ENCODE measurements around the gene EPX.
A peak's percentile ranks its signal among the peaks of the same experiment; 100 is the strongest.

The EPX gene

GRCh38 chr17:58227733-58228132 is 35.2 kb downstream of the EPX start:
- no peak overlapping the region for H3K4me3 ChIP-seq (ENCODE audit: low read depth, low read length)
- TF ChIP-seq CTCF (IDR thresholded peaks at IDR 0.05; ENCODE audit: insufficient read depth, low read length, missing control alignments) = no peak
- DNase-seq (ENCODE audit: low read depth, low spot score) = no peak
- POLR2A ChIA-PET = no interaction called here
- CTCF ChIA-PET = interaction anchor here (1.3 to 5.9 kb wide), 3 partner anchors 8 to 22 kb away, joined by 7 to 44 read pairs (median 16); partner anchors contain the start of genes LPO and MKS1

GRCh38 chr17:58228679-58229078 is 36.2 kb downstream of the EPX start:
- no peak for DNase-seq (ENCODE audit: low read depth, low spot score)
- CTCF ChIA-PET = interaction anchor here (1.3 to 5.9 kb wide), 3 partner anchors 9 to 21 kb away, joined by 7 to 44 read pairs (median 16); partner anchors contain the start of genes LPO and MKS1
- H3K4me3 ChIP-seq (ENCODE audit: low read depth, low read length) = no peak overlapping the region
- POLR2A ChIA-PET = no interaction called here
- no peak for TF ChIP-seq CTCF (IDR thresholded peaks at IDR 0.05; ENCODE audit: insufficient read depth, low read length, missing control alignments)

GRCh38 chr17:58229384-58229783 is 36.9 kb downstream of the EPX start:
- POLR2A ChIA-PET = no interaction called here
- CTCF ChIA-PET = interaction anchor here (1.0 to 5.9 kb wide), 3 partner anchors 10 to 20 kb away, joined by 3 to 44 read pairs (median 16); partner anchors contain the start of gene MKS1
- no peak for TF ChIP-seq CTCF (IDR thresholded peaks at IDR 0.05; ENCODE audit: insufficient read depth, low read length, missing control alignments)
- no peak overlapping the region for H3K4me3 ChIP-seq (ENCODE audit: low read depth, low read length)
- no peak for DNase-seq (ENCODE audit: low read depth, low spot score)

- TF ChIP-seq CTCF (IDR thresholded peaks at IDR 0.05; ENCODE audit: insufficient read depth, low read length, missing control alignments) = no peak
- DNase-seq (ENCODE audit: low read depth, low spot score) = no peak
- CTCF ChIA-PET = interaction anchor here (1.0 to 5.9 kb wide), 3 partner anchors 10 to 20 kb away, joined by 3 to 44 read pairs (median 16); partner anchors contain the start of gene MKS1
- no peak overlapping the region for H3K4me3 ChIP-seq (ENCODE audit: low read depth, low read length)
- POLR2A ChIA-PET = no interaction called here
Measured at GRCh38 chr17:58229881-58230280, 37.4 kb downstream of the EPX start.

- TF ChIP-seq CTCF (IDR thresholded peaks at IDR 0.05; ENCODE audit: insufficient read depth, low read length, missing control alignments) = no peak
- POLR2A ChIA-PET = no interaction called here
- H3K4me3 ChIP-seq (ENCODE audit: low read depth, low read length) = no peak overlapping the region
- DNase-seq (ENCODE audit: low read depth, low spot score) = no peak
- CTCF ChIA-PET = interaction anchor here (1.6 to 5.9 kb wide), 2 partner anchors 12 to 18 kb away, joined by 11 to 44 read pairs; partner anchors contain the start of gene MKS1
Measured at GRCh38 chr17:58231641-58232040, 39.1 kb downstream of the EPX start.

GRCh38 chr17:58232707-58233156 is 40.2 kb downstream of the EPX start:
- peak; percentile 71 for DNase-seq (ENCODE audit: low read depth, low spot score)
- no peak for TF ChIP-seq CTCF (IDR thresholded peaks at IDR 0.05; ENCODE audit: insufficient read depth, low read length, missing control alignments)
- H3K4me3 ChIP-seq (ENCODE audit: low read depth, low read length) = no peak overlapping the region
- ChIA-PET POLR2A (interaction anchor here (0.7 kb wide), 1 partner anchor 13 kb away, joined by 3 read pairs; the partner anchor contains the start of gene MKS1), CTCF (interaction anchor here (0.8 to 5.9 kb wide), 4 partner anchors 13 to 759 kb away, joined by 3 to 44 read pairs (median 8); partner anchors contain the start of gene MKS1)
